ENCODE data around the gene FRRS1. TPM values are rescaled to one million over a fixed set of nuclear protein-coding genes. Genes with fewer than 3 reads are reported as not detected.

The FRRS1 gene
- total and polyA plus RNA-seq, 2 donors (not counting 1 experiment from before 2014, with no cell fraction given), result 10.3 to 32.7 TPM

DNA sequence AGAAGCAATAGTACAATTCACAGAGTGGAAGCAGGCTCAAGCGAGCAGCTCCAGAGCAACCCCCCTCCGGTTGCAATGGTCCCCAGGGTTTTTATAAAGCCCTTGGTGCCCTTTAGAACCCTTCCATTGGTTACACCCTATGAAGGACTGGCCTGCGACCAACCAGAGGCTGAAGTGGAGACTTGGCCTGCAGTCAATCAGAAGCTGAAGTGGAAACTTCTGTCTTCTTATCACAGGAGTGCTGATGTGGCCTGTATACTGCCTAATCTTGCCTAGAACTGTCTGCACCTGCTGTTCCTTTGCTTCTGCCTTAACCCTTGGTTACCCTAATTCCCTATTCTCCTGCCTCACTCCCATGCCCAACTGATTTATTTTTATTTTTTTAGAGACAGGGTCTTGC, 15.4 kb upstream of the FRRS1 start:
- no peaks in the 10 kb centered on the region for H3K9me3 ChIP-seq (ENCODE audit: control insufficient read depth, insufficient read depth, low read depth, low read length)
- TF ChIP-seq EZH2 (IDR thresholded peaks at IDR 0.05; ENCODE audit: low read length, missing control alignments), result no peak
- TF ChIP-seq, protein P1, sequence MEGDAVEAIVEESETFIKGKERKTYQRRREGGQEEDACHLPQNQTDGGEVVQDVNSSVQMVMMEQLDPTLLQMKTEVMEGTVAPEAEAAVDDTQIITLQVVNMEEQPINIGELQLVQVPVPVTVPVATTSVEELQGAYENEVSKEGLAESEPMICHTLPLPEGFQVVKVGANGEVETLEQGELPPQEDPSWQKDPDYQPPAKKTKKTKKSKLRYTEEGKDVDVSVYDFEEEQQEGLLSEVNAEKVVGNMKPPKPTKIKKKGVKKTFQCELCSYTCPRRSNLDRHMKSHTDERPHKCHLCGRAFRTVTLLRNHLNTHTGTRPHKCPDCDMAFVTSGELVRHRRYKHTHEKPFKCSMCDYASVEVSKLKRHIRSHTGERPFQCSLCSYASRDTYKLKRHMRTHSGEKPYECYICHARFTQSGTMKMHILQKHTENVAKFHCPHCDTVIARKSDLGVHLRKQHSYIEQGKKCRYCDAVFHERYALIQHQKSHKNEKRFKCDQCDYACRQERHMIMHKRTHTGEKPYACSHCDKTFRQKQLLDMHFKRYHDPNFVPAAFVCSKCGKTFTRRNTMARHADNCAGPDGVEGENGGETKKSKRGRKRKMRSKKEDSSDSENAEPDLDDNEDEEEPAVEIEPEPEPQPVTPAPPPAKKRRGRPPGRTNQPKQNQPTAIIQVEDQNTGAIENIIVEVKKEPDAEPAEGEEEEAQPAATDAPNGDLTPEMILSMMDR (conservative IDR thresholded peaks at IDR 0.05 in 1 of 2, IDR thresholded peaks at IDR 0.05 in 1 of 2; ENCODE audit: low read depth in 1 of 2, low read length in 2 of 2), result no peak
- no peak overlapping the region for H2AFZ ChIP-seq (ENCODE audit: low read length)

DNA sequence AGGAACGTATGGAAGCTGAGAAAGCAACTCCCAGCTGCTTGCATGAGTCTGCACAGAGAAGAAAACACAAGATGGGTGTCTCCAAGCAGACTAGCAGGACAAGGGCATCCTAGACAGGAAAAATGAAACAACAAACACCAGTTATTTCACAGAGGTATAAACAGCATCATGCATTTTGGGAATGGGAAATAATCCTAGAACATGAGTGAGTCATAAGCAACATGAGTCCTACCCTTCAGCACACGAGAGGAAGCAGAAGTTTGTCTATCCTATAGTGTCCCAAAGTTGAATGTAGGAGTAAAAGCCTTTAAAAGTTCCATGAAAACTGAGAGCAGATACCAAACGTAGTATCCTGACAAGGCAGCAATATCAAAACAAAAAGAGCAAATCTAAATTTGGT, 11.3 kb upstream of the FRRS1 start:
- Histone ChIP-seq H3K9me3 (ENCODE audit: control insufficient read depth, insufficient read depth, low read depth, low read length) (no peaks in the 10 kb centered on the region), H3K27ac (ENCODE audit: insufficient read depth, low read length) (no peak overlapping the region), H3K4me1 (ENCODE audit: control insufficient read depth, extremely low read depth, insufficient read depth, low read length) (no peaks in the 10 kb centered on the region), H3K27me3 (ENCODE audit: control insufficient read depth, insufficient read depth, low read length) (peaks cover 6% of the 10 kb centered on the region), H3K9ac (ENCODE audit: insufficient read depth, low read length) (no peak overlapping the region), H3K36me3 (ENCODE audit: control insufficient read depth, insufficient read depth, low read length) (no peaks in the 10 kb centered on the region), H3K79me2 (ENCODE audit: control insufficient read depth, insufficient read depth, low read length) (no peaks in the 10 kb centered on the region), H3K4me2 (ENCODE audit: extremely low read depth, insufficient read depth, low read length) (no peak overlapping the region), H3K4me3 (replicated peaks in 1 of 4; ENCODE audit: control extremely low read depth in 1 of 4, insufficient read depth in 1 of 4, low read depth in 3 of 4, low read length in 4 of 4) (no peak overlapping the region), H4K20me1 (ENCODE audit: control insufficient read depth, extremely low read depth, insufficient read depth, low read length) (no peaks in the 10 kb centered on the region), H2AFZ (ENCODE audit: low read length) (no peak overlapping the region)
- no peak for DNase-seq (ENCODE audit: low read depth in 2 of 2)
- TF ChIP-seq, protein P1 (conservative IDR thresholded peaks at IDR 0.05 in 1 of 2, IDR thresholded peaks at IDR 0.05 in 1 of 2; ENCODE audit: low read depth in 1 of 2, low read length in 2 of 2), result no peak
- TF ChIP-seq EZH2 (IDR thresholded peaks at IDR 0.05; ENCODE audit: low read length, missing control alignments), result no peak

More for the DNA sequence above, 15.4 kb upstream of the FRRS1 start:
- H3K27ac ChIP-seq (ENCODE audit: insufficient read depth, low read length), result no peak overlapping the region
- no peaks in the 10 kb centered on the region for H3K79me2 ChIP-seq (ENCODE audit: control insufficient read depth, insufficient read depth, low read length)
- H3K27me3 ChIP-seq (ENCODE audit: control insufficient read depth, insufficient read depth, low read length), result peaks cover 6% of the 10 kb centered on the region
- no peak for DNase-seq (ENCODE audit: low read depth in 2 of 2)
- H3K36me3 ChIP-seq (ENCODE audit: control insufficient read depth, insufficient read depth, low read length), result no peaks in the 10 kb centered on the region
- H3K9ac ChIP-seq (ENCODE audit: insufficient read depth, low read length), result no peak overlapping the region
- no peaks in the 10 kb centered on the region for H4K20me1 ChIP-seq (ENCODE audit: control insufficient read depth, extremely low read depth, insufficient read depth, low read length)
- no peak overlapping the region for H3K4me3 ChIP-seq (replicated peaks in 1 of 4; ENCODE audit: control extremely low read depth in 1 of 4, insufficient read depth in 1 of 4, low read depth in 3 of 4, low read length in 4 of 4)
- H3K4me1 ChIP-seq (ENCODE audit: control insufficient read depth, extremely low read depth, insufficient read depth, low read length), result no peaks in the 10 kb centered on the region
- no peak overlapping the region for H3K4me2 ChIP-seq (ENCODE audit: extremely low read depth, insufficient read depth, low read length)

DNA sequence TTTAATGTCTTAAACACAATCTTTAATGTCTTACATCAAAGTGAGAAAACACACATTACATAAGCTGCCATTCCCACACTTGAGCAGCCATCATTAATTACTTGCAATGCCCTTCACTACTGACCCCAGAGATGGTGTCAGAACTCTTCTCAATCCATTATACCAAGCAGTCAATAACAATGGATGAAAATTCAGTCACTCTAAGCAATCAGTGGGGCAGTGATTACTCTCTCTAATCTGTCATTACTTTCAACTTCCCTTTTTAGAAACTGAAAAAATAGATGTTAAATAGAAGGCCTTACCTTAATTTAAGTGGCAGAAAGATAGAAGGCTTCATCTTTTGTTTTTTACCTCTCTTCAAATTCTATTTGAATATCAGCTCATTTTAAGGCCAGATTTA, 9.7 kb upstream of the FRRS1 start:
- H3K27ac ChIP-seq (ENCODE audit: insufficient read depth, low read length), result no peak overlapping the region
- no peak overlapping the region for H3K4me3 ChIP-seq (replicated peaks in 1 of 4; ENCODE audit: control extremely low read depth in 1 of 4, insufficient read depth in 1 of 4, low read depth in 3 of 4, low read length in 4 of 4)
- no peak overlapping the region for H3K4me2 ChIP-seq (ENCODE audit: extremely low read depth, insufficient read depth, low read length)
- H3K4me1 ChIP-seq (ENCODE audit: control insufficient read depth, extremely low read depth, insufficient read depth, low read length), result no peaks in the 10 kb centered on the region
- DNase-seq (ENCODE audit: low read depth in 2 of 2), result no peak
- no peaks in the 10 kb centered on the region for H4K20me1 ChIP-seq (ENCODE audit: control insufficient read depth, extremely low read depth, insufficient read depth, low read length)
- TF ChIP-seq, protein P1 (conservative IDR thresholded peaks at IDR 0.05 in 1 of 2, IDR thresholded peaks at IDR 0.05 in 1 of 2; ENCODE audit: low read depth in 1 of 2, low read length in 2 of 2), result no peak
- no peak for TF ChIP-seq EZH2 (IDR thresholded peaks at IDR 0.05; ENCODE audit: low read length, missing control alignments)
- peaks cover 6% of the 10 kb centered on the region for H3K27me3 ChIP-seq (ENCODE audit: control insufficient read depth, insufficient read depth, low read length)
- no peaks in the 10 kb centered on the region for H3K9me3 ChIP-seq (ENCODE audit: control insufficient read depth, insufficient read depth, low read depth, low read length)
- no peak overlapping the region for H2AFZ ChIP-seq (ENCODE audit: low read length)
- no peaks in the 10 kb centered on the region for H3K36me3 ChIP-seq (ENCODE audit: control insufficient read depth, insufficient read depth, low read length)
- no peak overlapping the region for H3K9ac ChIP-seq (ENCODE audit: insufficient read depth, low read length)
- no peaks in the 10 kb centered on the region for H3K79me2 ChIP-seq (ENCODE audit: control insufficient read depth, insufficient read depth, low read length)

All from fibroblast of lung (primary cell).